ENCODE results near the gene PRDM16.
"Not testable (repeated sequence)": the region's sequence is repeated elsewhere in the genome, so short reads cannot be mapped to it uniquely, and the experiment has no call there.

PRDM16 gene

GRCh38 chr1:3163356-3163755 is 94.4 kb downstream of the PRDM16 start:
- DNase-seq (ENCODE audit: low spot score) = no peak

- DNase-seq (ENCODE audit: low spot score) = no peak
These were observed 95.7 kb downstream of the PRDM16 start for GRCh38 chr1:3164671-3165070.

GRCh38 chr1:3165189-3165588 is 96.2 kb downstream of the PRDM16 start:
- not testable (repeated sequence) for DNase-seq (ENCODE audit: low spot score)

- DNase-seq (ENCODE audit: low spot score) = no peak
These were observed 97.4 kb downstream of the PRDM16 start for GRCh38 chr1:3166206-3166918.

- no peak for DNase-seq (ENCODE audit: low spot score)
These were observed 98.3 kb downstream of the PRDM16 start for GRCh38 chr1:3167255-3167654.

GRCh38 chr1:3168678-3169077 is 99.7 kb downstream of the PRDM16 start:
- no peak for DNase-seq (ENCODE audit: low spot score)

GRCh38 chr1:3169665-3170356 is 100.8 kb downstream of the PRDM16 start:
- DNase-seq (ENCODE audit: low spot score) = no peak

GRCh38 chr1:3170561-3171453 is 101.8 kb downstream of the PRDM16 start:
- peak; percentile 62 for DNase-seq (ENCODE audit: low spot score)

- DNase-seq (ENCODE audit: low spot score) = no peak
These were observed 102.8 kb downstream of the PRDM16 start for GRCh38 chr1:3171761-3172160.

- DNase-seq (ENCODE audit: low spot score) = no peak
These were observed 103.7 kb downstream of the PRDM16 start for GRCh38 chr1:3172431-3173380.

GRCh38 chr1:3173381-3173980 is 104.5 kb downstream of the PRDM16 start:
- DNase-seq (ENCODE audit: low spot score) = no peak

- DNase-seq (ENCODE audit: low spot score) = no peak
These were observed 105.7 kb downstream of the PRDM16 start for GRCh38 chr1:3174487-3175247.

GRCh38 chr1:3175486-3175885 is 106.5 kb downstream of the PRDM16 start:
- no peak for DNase-seq (ENCODE audit: low spot score)

- DNase-seq (ENCODE audit: low spot score) = no peak
These were observed 107.0 kb downstream of the PRDM16 start for GRCh38 chr1:3176028-3176427.

GRCh38 chr1:3176820-3177219 is 107.8 kb downstream of the PRDM16 start:
- DNase-seq (ENCODE audit: low spot score) = no peak

- DNase-seq (ENCODE audit: low spot score) = no peak
These were observed 109.3 kb downstream of the PRDM16 start for GRCh38 chr1:3178279-3178678.

GRCh38 chr1:3179471-3179870 is 110.5 kb downstream of the PRDM16 start:
- DNase-seq (ENCODE audit: low spot score) = no peak

- DNase-seq (ENCODE audit: low spot score) = no peak
These were observed 111.9 kb downstream of the PRDM16 start for GRCh38 chr1:3180915-3181314.

- no peak for DNase-seq (ENCODE audit: low spot score)
These were observed 113.0 kb downstream of the PRDM16 start for GRCh38 chr1:3181956-3182355.

- no peak for DNase-seq (ENCODE audit: low spot score)
These were observed 114.4 kb downstream of the PRDM16 start for GRCh38 chr1:3183411-3183810.

Measured in ecto neural progenitor cell (in vitro differentiated cells).